HepG2 (cell line): Measurements from ENCODE around the gene RAMP1. TPM values are rescaled to one million over a fixed set of nuclear protein-coding genes. Genes with fewer than 3 reads are reported as not detected.

Experiments used
- AGO2 ChIP-seq: fragments of 200-400 bp; formaldehyde crosslinking; optimal IDR thresholded peaks from 2 replicates; pipeline ENCODE3; 2017; ENCODE audit warnings: mild to moderate bottlenecking, low read depth, low read length, moderate library complexity
- CEBPG ChIP-seq: IDR thresholded peaks from 2 replicates; pipeline ENCODE4 v1.6.1; 2016
- HHEX ChIP-seq: IDR thresholded peaks from 2 replicates; pipeline ENCODE4 v1.6.1; 2016; ENCODE audit warnings: control low read depth
- SOX13 ChIP-seq, 3 experiments: fragments of 450-650 bp in 1 of 3; sonication (generic) in 1 of 3; formaldehyde crosslinking in 1 of 3; IDR thresholded peaks in 2 of 3; conservative IDR thresholded peaks in 1 of 3; 2 replicates each; pipeline versions ENCODE4 v1.5.0 to v1.6.1; 2016 to 2020; ENCODE audit warnings: antibody characterized with exemption in 1 of 3, mild to moderate bottlenecking in 1 of 3, missing compliant biosample characterization in 1 of 3, missing genetic modification reagents in 1 of 3, moderate library complexity in 1 of 3
- ZNF121 ChIP-seq: sonication (generic); formaldehyde crosslinking; IDR thresholded peaks from 2 replicates; pipeline ENCODE4 v1.5.0; 2020; ENCODE audit warnings: mild to moderate bottlenecking, missing genetic modification reagents
- ZNF605 ChIP-seq: sonication (generic); formaldehyde crosslinking; IDR thresholded peaks from 2 replicates; pipeline ENCODE4 v1.8.0; 2022; ENCODE audit warnings: mild to moderate bottlenecking, missing genetic modification reagents
- ZNF790 ChIP-seq: sonication (generic); formaldehyde crosslinking; IDR thresholded peaks from 2 replicates; pipeline ENCODE4 v1.8.0; 2022; ENCODE audit warnings: missing genetic modification reagents, mild to moderate bottlenecking, borderline replicate concordance
- ZSCAN31 ChIP-seq: sonication (generic); formaldehyde crosslinking; IDR thresholded peaks from 2 replicates; pipeline ENCODE4 v1.5.0; 2020; ENCODE audit warnings: low read depth, mild to moderate bottlenecking, missing genetic modification reagents
- polyA plus RNA-seq, 8 experiments: library from polyadenylated mRNA; depleted of rRNA in 3 of 8; stranded (reverse) in 7 of 8; unstranded in 1 of 8; fragments of >200 nt; fragmentation: Illumina TruSeq in 4 of 8; extraction: Trizol in 4 of 8; gene quantifications; 2 replicates each; pipeline versions ENCODE4 v1.2.1 to v1.2.3, GENCODE V29; 2011 to 2016; ENCODE audit warnings: low read depth in 4 of 8, missing spikeins in 1 of 8, mixed read lengths in 1 of 8; ENCODE audit not compliant: insufficient read depth in 1 of 8
- total RNA-seq, 5 experiments: library from RNA; depleted of rRNA; stranded (reverse); fragments of >200 nt; fragmentation: Illumina TruSeq; extraction: Trizol; gene quantifications; 2 replicates each; pipeline ENCODE4 v1.2.3, GENCODE V29; 2016; ENCODE audit warnings: low read depth in 1 of 5
- TF ChIP-seq, protein P1 (sequence below): sonication (generic); formaldehyde crosslinking; IDR thresholded peaks from 2 replicates; pipeline ENCODE4 v1.5.0; 2020; ENCODE audit warnings: missing genetic modification reagents, mild to moderate bottlenecking, borderline replicate concordance
- TF ChIP-seq, protein P2 (sequence below): sonication (generic); formaldehyde crosslinking; IDR thresholded peaks from 2 replicates; pipeline ENCODE4 v1.4.0; 2020; ENCODE audit warnings: mild to moderate bottlenecking, missing genetic modification reagents
- TF ChIP-seq, protein P3 (sequence below): sonication (generic); formaldehyde crosslinking; IDR thresholded peaks from 2 replicates; pipeline ENCODE4 v1.5.1; 2020; ENCODE audit warnings: mild to moderate bottlenecking, missing genetic modification reagents, borderline replicate concordance
- TF ChIP-seq, protein P4 (sequence below): sonication (generic); formaldehyde crosslinking; IDR thresholded peaks from 2 replicates; pipeline ENCODE4 v1.5.0; 2020; ENCODE audit warnings: mild to moderate bottlenecking, missing genetic modification reagents, borderline replicate concordance

RAMP1 gene
- total and polyA plus RNA-seq, 2 of the 13 experiments (the other 11 are each of a cell fraction or from before 2014, with no cell fraction given), result 0.29 to 0.61 TPM

DNA sequence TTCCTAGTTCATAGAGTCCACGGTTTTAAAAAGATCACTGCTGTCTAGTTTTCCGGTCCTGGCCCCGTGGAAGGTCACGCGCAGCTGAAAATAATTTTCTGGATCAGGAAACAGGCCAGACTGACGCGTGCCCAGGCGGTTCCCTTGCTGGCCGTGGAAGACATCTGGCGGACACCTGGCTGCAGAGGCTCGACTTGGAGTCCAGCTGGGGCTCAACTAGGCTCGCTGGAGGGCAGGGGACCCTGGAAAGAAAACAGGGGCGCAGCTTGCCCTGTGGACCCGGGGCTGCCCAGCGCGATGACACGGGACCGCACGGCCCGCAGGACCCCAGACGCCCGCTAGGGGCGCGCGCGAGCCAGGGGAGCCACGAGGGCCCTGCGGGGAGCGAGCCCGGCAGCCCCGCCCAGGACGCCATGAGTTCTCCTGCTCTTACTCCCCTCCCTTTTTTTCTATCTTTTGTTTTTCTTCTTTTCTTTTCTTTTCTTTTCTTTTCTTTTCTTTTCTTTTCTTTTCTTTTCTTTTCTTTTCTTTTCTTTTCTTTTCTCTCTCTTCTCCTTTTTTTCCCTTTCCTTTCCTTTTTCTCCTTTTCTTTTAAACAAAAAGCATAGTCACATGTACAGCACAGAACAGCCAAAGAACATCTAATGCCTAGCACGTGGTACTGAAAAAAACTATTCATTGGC lies 64.2 kb downstream of the RAMP1 start (continued):
- TF ChIP-seq ZSCAN31 (CRISPR knock-in tag) (peak; percentile 83; the same call in 1 of the 2 replicates), SOX13 (IDR thresholded peaks at IDR 0.05) (no peak), SOX13 (CRISPR knock-in tag; conservative IDR thresholded peaks at IDR 0.05 in 1 of 2, IDR thresholded peaks at IDR 0.05 in 1 of 2) (no peak), ZNF121 (CRISPR knock-in tag) (0 out of 2 replicates have a peak, but pooled peaks have one; percentile 23), ZNF605 (CRISPR knock-in tag) (no peak), AGO2 (peak; percentile 24), HHEX (CRISPR knock-in tag) (no peak), ZNF790 (CRISPR knock-in tag) (no peak), CEBPG (CRISPR knock-in tag) (no peak)
- TF ChIP-seq, protein P1, sequence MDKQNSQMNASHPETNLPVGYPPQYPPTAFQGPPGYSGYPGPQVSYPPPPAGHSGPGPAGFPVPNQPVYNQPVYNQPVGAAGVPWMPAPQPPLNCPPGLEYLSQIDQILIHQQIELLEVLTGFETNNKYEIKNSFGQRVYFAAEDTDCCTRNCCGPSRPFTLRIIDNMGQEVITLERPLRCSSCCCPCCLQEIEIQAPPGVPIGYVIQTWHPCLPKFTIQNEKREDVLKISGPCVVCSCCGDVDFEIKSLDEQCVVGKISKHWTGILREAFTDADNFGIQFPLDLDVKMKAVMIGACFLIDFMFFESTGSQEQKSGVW (CRISPR knock-in tag), result no peak
- TF ChIP-seq, protein P2, sequence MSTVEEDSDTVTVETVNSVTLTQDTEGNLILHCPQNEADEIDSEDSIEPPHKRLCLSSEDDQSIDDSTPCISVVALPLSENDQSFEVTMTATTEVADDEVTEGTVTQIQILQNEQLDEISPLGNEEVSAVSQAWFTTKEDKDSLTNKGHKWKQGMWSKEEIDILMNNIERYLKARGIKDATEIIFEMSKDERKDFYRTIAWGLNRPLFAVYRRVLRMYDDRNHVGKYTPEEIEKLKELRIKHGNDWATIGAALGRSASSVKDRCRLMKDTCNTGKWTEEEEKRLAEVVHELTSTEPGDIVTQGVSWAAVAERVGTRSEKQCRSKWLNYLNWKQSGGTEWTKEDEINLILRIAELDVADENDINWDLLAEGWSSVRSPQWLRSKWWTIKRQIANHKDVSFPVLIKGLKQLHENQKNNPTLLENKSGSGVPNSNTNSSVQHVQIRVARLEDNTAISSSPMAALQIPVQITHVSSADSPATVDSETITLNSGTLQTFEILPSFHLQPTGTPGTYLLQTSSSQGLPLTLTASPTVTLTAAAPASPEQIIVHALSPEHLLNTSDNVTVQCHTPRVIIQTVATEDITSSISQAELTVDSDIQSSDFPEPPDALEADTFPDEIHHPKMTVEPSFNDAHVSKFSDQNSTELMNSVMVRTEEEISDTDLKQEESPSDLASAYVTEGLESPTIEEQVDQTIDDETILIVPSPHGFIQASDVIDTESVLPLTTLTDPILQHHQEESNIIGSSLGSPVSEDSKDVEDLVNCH (CRISPR knock-in tag), result no peak
- TF ChIP-seq, protein P3, sequence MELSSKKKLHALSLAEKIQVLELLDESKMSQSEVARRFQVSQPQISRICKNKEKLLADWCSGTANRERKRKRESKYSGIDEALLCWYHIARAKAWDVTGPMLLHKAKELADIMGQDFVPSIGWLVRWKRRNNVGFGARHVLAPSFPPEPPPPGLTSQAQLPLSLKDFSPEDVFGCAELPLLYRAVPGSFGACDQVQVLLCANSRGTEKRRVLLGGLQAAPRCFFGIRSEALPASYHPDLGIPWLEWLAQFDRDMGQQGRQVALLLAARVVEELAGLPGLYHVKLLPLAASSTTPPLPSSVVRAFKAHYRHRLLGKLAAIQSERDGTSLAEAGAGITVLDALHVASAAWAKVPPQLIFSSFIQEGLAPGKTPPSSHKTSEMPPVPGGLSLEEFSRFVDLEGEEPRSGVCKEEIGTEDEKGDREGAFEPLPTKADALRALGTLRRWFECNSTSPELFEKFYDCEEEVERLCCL (CRISPR knock-in tag), result no peak
- TF ChIP-seq, protein P4, sequence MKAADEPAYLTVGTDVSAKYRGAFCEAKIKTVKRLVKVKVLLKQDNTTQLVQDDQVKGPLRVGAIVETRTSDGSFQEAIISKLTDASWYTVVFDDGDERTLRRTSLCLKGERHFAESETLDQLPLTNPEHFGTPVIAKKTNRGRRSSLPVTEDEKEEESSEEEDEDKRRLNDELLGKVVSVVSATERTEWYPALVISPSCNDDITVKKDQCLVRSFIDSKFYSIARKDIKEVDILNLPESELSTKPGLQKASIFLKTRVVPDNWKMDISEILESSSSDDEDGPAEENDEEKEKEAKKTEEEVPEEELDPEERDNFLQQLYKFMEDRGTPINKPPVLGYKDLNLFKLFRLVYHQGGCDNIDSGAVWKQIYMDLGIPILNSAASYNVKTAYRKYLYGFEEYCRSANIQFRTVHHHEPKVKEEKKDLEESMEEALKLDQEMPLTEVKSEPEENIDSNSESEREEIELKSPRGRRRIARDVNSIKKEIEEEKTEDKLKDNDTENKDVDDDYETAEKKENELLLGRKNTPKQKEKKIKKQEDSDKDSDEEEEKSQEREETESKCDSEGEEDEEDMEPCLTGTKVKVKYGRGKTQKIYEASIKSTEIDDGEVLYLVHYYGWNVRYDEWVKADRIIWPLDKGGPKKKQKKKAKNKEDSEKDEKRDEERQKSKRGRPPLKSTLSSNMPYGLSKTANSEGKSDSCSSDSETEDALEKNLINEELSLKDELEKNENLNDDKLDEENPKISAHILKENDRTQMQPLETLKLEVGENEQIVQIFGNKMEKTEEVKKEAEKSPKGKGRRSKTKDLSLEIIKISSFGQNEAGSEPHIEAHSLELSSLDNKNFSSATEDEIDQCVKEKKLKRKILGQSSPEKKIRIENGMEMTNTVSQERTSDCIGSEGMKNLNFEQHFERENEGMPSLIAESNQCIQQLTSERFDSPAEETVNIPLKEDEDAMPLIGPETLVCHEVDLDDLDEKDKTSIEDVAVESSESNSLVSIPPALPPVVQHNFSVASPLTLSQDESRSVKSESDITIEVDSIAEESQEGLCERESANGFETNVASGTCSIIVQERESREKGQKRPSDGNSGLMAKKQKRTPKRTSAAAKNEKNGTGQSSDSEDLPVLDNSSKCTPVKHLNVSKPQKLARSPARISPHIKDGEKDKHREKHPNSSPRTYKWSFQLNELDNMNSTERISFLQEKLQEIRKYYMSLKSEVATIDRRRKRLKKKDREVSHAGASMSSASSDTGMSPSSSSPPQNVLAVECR (CRISPR knock-in tag), result peak; percentile 53; the same call in 1 of the 2 replicates
